HepG2 (cell line): Measurements from ENCODE around the gene ATG4B. TPM values are rescaled to one million over a fixed set of nuclear protein-coding genes. Genes with fewer than 3 reads are reported as not detected.

Experiments used
- ARHGAP35 ChIP-seq: sonication (generic); formaldehyde crosslinking; IDR thresholded peaks from 2 replicates; pipeline ENCODE4 v1.9.0; 2022; ENCODE audit warnings: mild to moderate bottlenecking, inconsistent platforms, moderate library complexity, missing genetic modification reagents, borderline replicate concordance
- FOSL2 ChIP-seq: sonication (generic); formaldehyde crosslinking; IDR thresholded peaks from 2 replicates; pipeline ENCODE4 v1.4.0; 2020; ENCODE audit warnings: missing genetic modification reagents
- GATA4 ChIP-seq: sonication (generic); IDR thresholded peaks from 2 replicates; pipeline ENCODE4 v1.6.1; 2016; ENCODE audit warnings: antibody characterized with exemption, low read depth, borderline replicate concordance
- IKZF4 ChIP-seq: sonication (generic); formaldehyde crosslinking; IDR thresholded peaks from 2 replicates; pipeline ENCODE4 v1.5.1; 2020; ENCODE audit warnings: borderline replicate concordance, mild to moderate bottlenecking, low read depth, missing genetic modification reagents; ENCODE audit errors: not compliant biosample characterization
- NCOA1 ChIP-seq: sonication (generic); formaldehyde crosslinking; IDR thresholded peaks from 2 replicates; pipeline ENCODE4 v1.9.0; 2021; ENCODE audit warnings: missing genetic modification reagents
- NFKB2 ChIP-seq: sonication (generic); formaldehyde crosslinking; IDR thresholded peaks from 2 replicates; pipeline ENCODE4 v1.4.0; 2020; ENCODE audit warnings: missing genetic modification reagents, borderline replicate concordance
- PITX1 ChIP-seq: sonication (generic); formaldehyde crosslinking; IDR thresholded peaks from 2 replicates; pipeline ENCODE4 v1.5.1; 2020; ENCODE audit warnings: mild to moderate bottlenecking, missing genetic modification reagents
- POLR2A ChIP-seq, 2 experiments: IDR thresholded peaks; 2 replicates each; pipeline ENCODE4 v1.6.1; 2011; ENCODE audit warnings: low read depth in 2 of 2, low read length in 2 of 2, mild to moderate bottlenecking in 1 of 2, moderate library complexity in 1 of 2; ENCODE audit not compliant: insufficient read depth in 1 of 2
- SAP130 ChIP-seq: IDR thresholded peaks from 2 replicates; pipeline ENCODE4 v1.6.1; 2016; ENCODE audit warnings: low read depth
- SP140L ChIP-seq: sonication (generic); formaldehyde crosslinking; IDR thresholded peaks from 2 replicates; pipeline ENCODE4 v1.4.0; 2020; ENCODE audit warnings: missing genetic modification reagents, borderline replicate concordance
- SP4 ChIP-seq: sonication (generic); formaldehyde crosslinking; IDR thresholded peaks from 2 replicates; pipeline ENCODE4 v1.8.1; 2023; ENCODE audit warnings: mild to moderate bottlenecking, missing genetic modification reagents
- SP5 ChIP-seq: IDR thresholded peaks from 2 replicates; pipeline ENCODE4 v1.6.1; 2016; ENCODE audit warnings: low read depth, borderline replicate concordance
- ZC3H13 ChIP-seq: sonication (generic); formaldehyde crosslinking; IDR thresholded peaks from 2 replicates; pipeline ENCODE4 v1.8.1; 2023; ENCODE audit warnings: mild to moderate bottlenecking, missing genetic modification reagents, moderate library complexity
- ZNF296 ChIP-seq: sonication (generic); formaldehyde crosslinking; conservative IDR thresholded peaks from 2 replicates; pipeline ENCODE4 v1.5.0; 2020; ENCODE audit warnings: mild to moderate bottlenecking, missing genetic modification reagents
- ZNF446 ChIP-seq: sonication (generic); formaldehyde crosslinking; IDR thresholded peaks from 2 replicates; pipeline ENCODE4 v1.5.0; 2020; ENCODE audit warnings: mild to moderate bottlenecking, missing genetic modification reagents
- ZNF547 ChIP-seq: sonication (generic); formaldehyde crosslinking; IDR thresholded peaks from 2 replicates; pipeline ENCODE4 v1.5.1; 2020; ENCODE audit warnings: mild to moderate bottlenecking, missing genetic modification reagents
- ZNF781 ChIP-seq: sonication (generic); formaldehyde crosslinking; IDR thresholded peaks from 2 replicates; pipeline ENCODE4 v1.5.1; 2020; ENCODE audit warnings: borderline replicate concordance, mild to moderate bottlenecking, missing genetic modification reagents; ENCODE audit errors: not compliant biosample characterization
- ZNF790 ChIP-seq: sonication (generic); formaldehyde crosslinking; IDR thresholded peaks from 2 replicates; pipeline ENCODE4 v1.8.0; 2022; ENCODE audit warnings: missing genetic modification reagents, mild to moderate bottlenecking, borderline replicate concordance
- ZSCAN31 ChIP-seq: sonication (generic); formaldehyde crosslinking; IDR thresholded peaks from 2 replicates; pipeline ENCODE4 v1.5.0; 2020; ENCODE audit warnings: low read depth, mild to moderate bottlenecking, missing genetic modification reagents
- polyA plus RNA-seq, 8 experiments: library from polyadenylated mRNA; depleted of rRNA in 3 of 8; stranded (reverse) in 7 of 8; unstranded in 1 of 8; fragments of >200 nt; fragmentation: Illumina TruSeq in 4 of 8; extraction: Trizol in 4 of 8; gene quantifications; 2 replicates each; pipeline versions ENCODE4 v1.2.1 to v1.2.3, GENCODE V29; 2011 to 2016; ENCODE audit warnings: low read depth in 4 of 8, missing spikeins in 1 of 8, mixed read lengths in 1 of 8; ENCODE audit not compliant: insufficient read depth in 1 of 8
- total RNA-seq, 5 experiments: library from RNA; depleted of rRNA; stranded (reverse); fragments of >200 nt; fragmentation: Illumina TruSeq; extraction: Trizol; gene quantifications; 2 replicates each; pipeline ENCODE4 v1.2.3, GENCODE V29; 2016; ENCODE audit warnings: low read depth in 1 of 5
- TF ChIP-seq, protein P1 (sequence below): sonication (generic); formaldehyde crosslinking; IDR thresholded peaks from 2 replicates; pipeline ENCODE4 v1.5.0; 2020; ENCODE audit warnings: mild to moderate bottlenecking, missing genetic modification reagents
- TF ChIP-seq, protein P2 (sequence below): sonication (generic); formaldehyde crosslinking; IDR thresholded peaks from 2 replicates; pipeline ENCODE4 v1.8.0; 2022; ENCODE audit warnings: missing genetic modification reagents, mild to moderate bottlenecking, moderate library complexity, borderline replicate concordance
- TF ChIP-seq, protein P3 (sequence below): sonication (generic); formaldehyde crosslinking; IDR thresholded peaks from 2 replicates; pipeline ENCODE4 v1.4.0; 2020; ENCODE audit warnings: missing genetic modification reagents, low read depth, mild to moderate bottlenecking, borderline replicate concordance
- TF ChIP-seq, protein P4 (sequence below): sonication (generic); formaldehyde crosslinking; IDR thresholded peaks from 2 replicates; pipeline ENCODE4 v1.5.0; 2020; ENCODE audit warnings: missing genetic modification reagents

The ATG4B gene
- total and polyA plus RNA-seq, 2 of the 13 experiments (the other 11 are each of a cell fraction or from before 2014, with no cell fraction given) = 95.5 to 239 TPM

DNA sequence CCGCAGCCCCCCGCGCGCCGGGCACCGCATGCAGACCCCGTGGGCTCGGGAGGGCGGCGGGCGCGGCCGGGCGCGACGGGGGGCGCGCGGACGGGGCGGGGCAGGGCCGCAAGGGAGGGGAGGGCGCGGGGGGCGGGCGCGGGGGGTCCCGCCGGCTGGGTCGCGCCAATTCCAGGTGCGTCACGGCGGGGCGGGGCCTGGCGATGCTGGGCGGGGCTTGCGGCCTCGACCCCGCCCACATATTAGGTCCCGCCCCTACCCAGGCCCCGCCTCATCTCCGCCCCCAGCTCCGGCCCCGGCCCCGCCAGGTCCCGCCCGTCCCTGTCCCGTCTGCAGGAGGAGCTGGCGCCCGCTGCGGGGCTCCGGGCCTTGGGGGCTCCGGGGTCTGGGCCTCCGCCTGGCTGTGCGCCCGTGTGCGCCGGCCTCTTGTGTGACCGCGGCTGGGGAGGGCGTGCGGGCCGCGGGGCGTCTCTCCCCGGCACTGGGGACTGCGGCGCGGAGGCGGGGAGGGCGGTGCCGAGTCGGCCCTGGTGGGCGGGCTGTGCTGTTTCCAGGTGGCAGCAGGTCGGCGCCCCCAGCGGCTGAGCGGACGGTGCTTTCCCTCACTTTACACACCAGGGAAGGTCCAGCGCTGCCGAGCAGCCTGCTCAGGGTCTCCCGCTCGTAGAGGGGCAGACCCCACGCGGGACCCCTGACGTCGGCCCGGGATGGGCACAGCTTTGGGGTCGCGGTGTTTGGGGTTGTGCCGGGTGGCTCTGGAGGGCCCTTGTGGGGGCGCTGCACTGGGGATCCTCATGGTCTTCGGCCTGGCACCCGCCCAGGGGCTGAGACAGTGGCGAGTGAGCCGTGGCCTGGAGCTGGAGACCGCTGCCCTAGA, 64.9 kb downstream of the ATG4B start (continued):
- TF ChIP-seq, protein P1, sequence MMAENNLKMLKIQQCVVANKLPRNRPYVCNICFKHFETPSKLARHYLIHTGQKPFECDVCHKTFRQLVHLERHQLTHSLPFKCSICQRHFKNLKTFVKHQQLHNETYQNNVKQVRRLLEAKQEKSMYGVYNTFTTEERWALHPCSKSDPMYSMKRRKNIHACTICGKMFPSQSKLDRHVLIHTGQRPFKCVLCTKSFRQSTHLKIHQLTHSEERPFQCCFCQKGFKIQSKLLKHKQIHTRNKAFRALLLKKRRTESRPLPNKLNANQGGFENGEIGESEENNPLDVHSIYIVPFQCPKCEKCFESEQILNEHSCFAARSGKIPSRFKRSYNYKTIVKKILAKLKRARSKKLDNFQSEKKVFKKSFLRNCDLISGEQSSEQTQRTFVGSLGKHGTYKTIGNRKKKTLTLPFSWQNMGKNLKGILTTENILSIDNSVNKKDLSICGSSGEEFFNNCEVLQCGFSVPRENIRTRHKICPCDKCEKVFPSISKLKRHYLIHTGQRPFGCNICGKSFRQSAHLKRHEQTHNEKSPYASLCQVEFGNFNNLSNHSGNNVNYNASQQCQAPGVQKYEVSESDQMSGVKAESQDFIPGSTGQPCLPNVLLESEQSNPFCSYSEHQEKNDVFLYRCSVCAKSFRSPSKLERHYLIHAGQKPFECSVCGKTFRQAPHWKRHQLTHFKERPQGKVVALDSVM (CRISPR knock-in tag) = peak; percentile 44; the same call in 1 of the 2 replicates
- TF ChIP-seq SP4 (CRISPR knock-in tag) (peak; percentile 97), NFKB2 (no peak), SAP130 (CRISPR knock-in tag) (peak; percentile 96), POLR2A (IDR thresholded peaks at IDR 0.05; ENCODE audit: insufficient read depth in 1 of 2, low read depth in 2 of 2, low read length in 2 of 2) (peak; percentile 38 to 45; a peak in 2 of 4 replicates), ZNF790 (CRISPR knock-in tag) (no peak), ZNF446 (CRISPR knock-in tag) (no peak), PITX1 (CRISPR knock-in tag) (peak; percentile 50; the same call in 1 of the 2 replicates), ZNF296 (CRISPR knock-in tag) (peak; percentile 61; the same call in 1 of the 2 replicates), ZNF781 (CRISPR knock-in tag) (no peak), ARHGAP35 (no peak), IKZF4 (no peak), GATA4 (no peak), NCOA1 (CRISPR knock-in tag) (no peak), ZNF547 (CRISPR knock-in tag) (peak; percentile 9; the same call in 1 of the 2 replicates), FOSL2 (CRISPR knock-in tag) (peak; percentile 8), ZC3H13 (no peak; the same call in 1 of the 2 replicates), SP140L (CRISPR knock-in tag) (no peak), SP5 (CRISPR knock-in tag) (peak; percentile 47), ZSCAN31 (CRISPR knock-in tag) (peak; percentile 86)
- TF ChIP-seq, protein P2, sequence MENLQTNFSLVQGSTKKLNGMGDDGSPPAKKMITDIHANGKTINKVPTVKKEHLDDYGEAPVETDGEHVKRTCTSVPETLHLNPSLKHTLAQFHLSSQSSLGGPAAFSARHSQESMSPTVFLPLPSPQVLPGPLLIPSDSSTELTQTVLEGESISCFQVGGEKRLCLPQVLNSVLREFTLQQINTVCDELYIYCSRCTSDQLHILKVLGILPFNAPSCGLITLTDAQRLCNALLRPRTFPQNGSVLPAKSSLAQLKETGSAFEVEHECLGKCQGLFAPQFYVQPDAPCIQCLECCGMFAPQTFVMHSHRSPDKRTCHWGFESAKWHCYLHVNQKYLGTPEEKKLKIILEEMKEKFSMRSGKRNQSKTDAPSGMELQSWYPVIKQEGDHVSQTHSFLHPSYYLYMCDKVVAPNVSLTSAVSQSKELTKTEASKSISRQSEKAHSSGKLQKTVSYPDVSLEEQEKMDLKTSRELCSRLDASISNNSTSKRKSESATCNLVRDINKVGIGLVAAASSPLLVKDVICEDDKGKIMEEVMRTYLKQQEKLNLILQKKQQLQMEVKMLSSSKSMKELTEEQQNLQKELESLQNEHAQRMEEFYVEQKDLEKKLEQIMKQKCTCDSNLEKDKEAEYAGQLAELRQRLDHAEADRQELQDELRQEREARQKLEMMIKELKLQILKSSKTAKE (CRISPR knock-in tag) = no peak
- TF ChIP-seq, protein P3, sequence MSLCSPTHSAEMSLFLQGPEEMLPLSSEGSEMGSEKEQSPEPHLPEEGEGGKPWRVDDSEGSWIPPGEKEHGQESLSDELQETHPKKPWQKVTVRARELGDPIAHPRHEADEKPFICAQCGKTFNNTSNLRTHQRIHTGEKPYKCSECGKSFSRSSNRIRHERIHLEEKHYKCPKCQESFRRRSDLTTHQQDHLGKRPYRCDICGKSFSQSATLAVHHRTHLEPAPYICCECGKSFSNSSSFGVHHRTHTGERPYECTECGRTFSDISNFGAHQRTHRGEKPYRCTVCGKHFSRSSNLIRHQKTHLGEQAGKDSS (CRISPR knock-in tag) = peak; percentile 32; the same call in 1 of the 2 replicates
- TF ChIP-seq, protein P4, sequence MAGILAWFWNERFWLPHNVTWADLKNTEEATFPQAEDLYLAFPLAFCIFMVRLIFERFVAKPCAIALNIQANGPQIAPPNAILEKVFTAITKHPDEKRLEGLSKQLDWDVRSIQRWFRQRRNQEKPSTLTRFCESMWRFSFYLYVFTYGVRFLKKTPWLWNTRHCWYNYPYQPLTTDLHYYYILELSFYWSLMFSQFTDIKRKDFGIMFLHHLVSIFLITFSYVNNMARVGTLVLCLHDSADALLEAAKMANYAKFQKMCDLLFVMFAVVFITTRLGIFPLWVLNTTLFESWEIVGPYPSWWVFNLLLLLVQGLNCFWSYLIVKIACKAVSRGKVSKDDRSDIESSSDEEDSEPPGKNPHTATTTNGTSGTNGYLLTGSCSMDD (CRISPR knock-in tag) = no peak
